ENCODE results near the gene ADCY2.

DNA sequence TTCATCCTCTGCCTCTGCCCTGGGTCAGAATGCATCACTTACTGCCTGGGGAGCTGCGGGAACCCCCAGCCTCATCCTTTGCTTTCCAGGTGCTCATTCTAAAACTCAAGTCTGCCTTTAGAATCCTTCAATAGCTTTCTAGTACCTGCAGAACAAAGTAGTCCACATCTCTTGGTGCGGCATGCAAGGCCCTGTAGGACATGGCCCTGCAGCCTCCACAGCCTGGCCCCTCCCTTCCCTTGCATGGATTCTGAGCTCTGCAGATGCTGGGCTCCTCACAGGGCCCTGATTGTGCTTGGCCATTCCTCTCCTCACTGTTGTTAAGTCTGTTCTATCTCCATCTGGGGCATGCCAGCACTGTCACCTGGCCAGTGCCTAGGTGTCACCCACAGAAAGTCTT is 141.6 kb downstream of the ADCY2 start:
- TF ChIP-seq CTCF (IDR thresholded peaks at IDR 0.05; ENCODE audit: low read depth, low read length, poor library complexity, severe bottlenecking) (no peak), EZH2phosphoT487 (IDR thresholded peaks at IDR 0.05; ENCODE audit: borderline replicate concordance, low read length) (no peak)

All from DOHH2 (cell line).